MM.1S (cell line): Measurements from ENCODE around the gene NRP2.

Experiments
- EZH2 ChIP-seq: fragments of 300-600 bp; sonication (generic); optimal IDR thresholded peaks from 2 replicates; pipeline ENCODE3; 2017; ENCODE audit warnings: low read depth, mild to moderate bottlenecking, antibody characterized with exemption, low read length, mixed read lengths
- TF ChIP-seq, protein P1 (sequence below): fragments of 300-600 bp; sonication (generic); IDR thresholded peaks from 2 replicates; pipeline ENCODE4 v1.5.1; 2016; ENCODE audit warnings: antibody characterized with exemption, low read length, mixed read lengths

DNA sequence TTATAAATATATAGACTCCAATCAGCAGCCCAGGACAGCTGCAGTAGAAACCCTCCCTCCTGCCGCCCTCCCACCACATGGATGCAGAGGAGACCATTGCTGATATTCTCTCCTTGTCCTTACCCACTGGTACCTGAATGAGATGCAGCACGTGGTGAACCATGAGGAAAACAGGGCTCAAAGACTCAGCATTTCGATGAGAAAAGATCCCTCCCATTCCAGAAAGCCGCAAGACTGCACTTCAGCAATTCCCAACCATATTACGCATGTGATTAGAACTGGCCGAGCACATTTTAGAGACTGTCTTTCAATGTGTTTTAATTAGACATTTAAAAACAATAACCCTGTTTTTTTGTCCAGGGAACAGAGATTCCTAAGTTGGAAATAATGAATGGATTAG, 125.5 kb downstream of the NRP2 start:
- TF ChIP-seq, protein P1, sequence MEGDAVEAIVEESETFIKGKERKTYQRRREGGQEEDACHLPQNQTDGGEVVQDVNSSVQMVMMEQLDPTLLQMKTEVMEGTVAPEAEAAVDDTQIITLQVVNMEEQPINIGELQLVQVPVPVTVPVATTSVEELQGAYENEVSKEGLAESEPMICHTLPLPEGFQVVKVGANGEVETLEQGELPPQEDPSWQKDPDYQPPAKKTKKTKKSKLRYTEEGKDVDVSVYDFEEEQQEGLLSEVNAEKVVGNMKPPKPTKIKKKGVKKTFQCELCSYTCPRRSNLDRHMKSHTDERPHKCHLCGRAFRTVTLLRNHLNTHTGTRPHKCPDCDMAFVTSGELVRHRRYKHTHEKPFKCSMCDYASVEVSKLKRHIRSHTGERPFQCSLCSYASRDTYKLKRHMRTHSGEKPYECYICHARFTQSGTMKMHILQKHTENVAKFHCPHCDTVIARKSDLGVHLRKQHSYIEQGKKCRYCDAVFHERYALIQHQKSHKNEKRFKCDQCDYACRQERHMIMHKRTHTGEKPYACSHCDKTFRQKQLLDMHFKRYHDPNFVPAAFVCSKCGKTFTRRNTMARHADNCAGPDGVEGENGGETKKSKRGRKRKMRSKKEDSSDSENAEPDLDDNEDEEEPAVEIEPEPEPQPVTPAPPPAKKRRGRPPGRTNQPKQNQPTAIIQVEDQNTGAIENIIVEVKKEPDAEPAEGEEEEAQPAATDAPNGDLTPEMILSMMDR: no peak
- TF ChIP-seq EZH2: no peak
